ENCODE results near the gene IQCM. TPM values are rescaled to one million over a fixed set of nuclear protein-coding genes. Genes with fewer than 3 reads are reported as not detected.
A peak's percentile ranks its signal among the peaks of the same experiment; 100 is the strongest.

The IQCM gene
- total RNA-seq, 6 experiments from 2014 or later, result 0.10 TPM; not detected in 5

GRCh38 chr4:149707862-149708261 is 107.8 kb downstream of the IQCM start:
- no peak for DNase-seq
- Mint-ChIP-seq H3K27me3 (ENCODE audit: insufficient read depth) (no peaks in the 10 kb centered on the region; the same call in 1 of the 2 replicates), H3K4me1 (ENCODE audit: low read depth) (peaks cover 24% of the 10 kb centered on the region), H3K9me3 (no peaks in the 10 kb centered on the region), H3K36me3 (ENCODE audit: low read depth) (no peaks in the 10 kb centered on the region), H3K27ac (no peak overlapping the region), H3K4me3 (no peak overlapping the region)
- no peak for TF ChIP-seq CTCF (IDR thresholded peaks at IDR 0.05)

GRCh38 chr4:149706942-149707341 is 108.7 kb downstream of the IQCM start:
- peak overlapping the region; percentile 37; the same call in 1 of the 2 replicates for H3K27ac Mint-ChIP-seq
- H3K36me3 Mint-ChIP-seq (ENCODE audit: low read depth), result no peaks in the 10 kb centered on the region
- no peaks in the 10 kb centered on the region for H3K9me3 Mint-ChIP-seq
- DNase-seq, result peak; percentile 25
- peaks cover 24% of the 10 kb centered on the region for H3K4me1 Mint-ChIP-seq (ENCODE audit: low read depth)
- no peak overlapping the region for H3K4me3 Mint-ChIP-seq
- no peaks in the 10 kb centered on the region; the same call in 1 of the 2 replicates for H3K27me3 Mint-ChIP-seq (ENCODE audit: insufficient read depth)
- TF ChIP-seq CTCF (IDR thresholded peaks at IDR 0.05), result no peak

GRCh38 chr4:149702414-149703293 is 113.0 kb downstream of the IQCM start:
- Mint-ChIP-seq H3K4me1 (ENCODE audit: low read depth) (peaks cover 9% of the 10 kb centered on the region; the same call in 1 of the 2 replicates), H3K27ac (no peak overlapping the region), H3K9me3 (no peaks in the 10 kb centered on the region), H3K36me3 (ENCODE audit: low read depth) (no peaks in the 10 kb centered on the region), H3K27me3 (ENCODE audit: insufficient read depth) (peaks cover 4% of the 10 kb centered on the region), H3K4me3 (no peak overlapping the region)
- DNase-seq, result no peak
- no peak for TF ChIP-seq CTCF (IDR thresholded peaks at IDR 0.05)

- Mint-ChIP-seq H3K27me3 (ENCODE audit: insufficient read depth) (peaks cover 4% of the 10 kb centered on the region), H3K9me3 (no peaks in the 10 kb centered on the region), H3K27ac (no peak overlapping the region), H3K4me3 (no peak overlapping the region), H3K36me3 (ENCODE audit: low read depth) (no peaks in the 10 kb centered on the region), H3K4me1 (ENCODE audit: low read depth) (peaks cover under 1% of the 10 kb centered on the region; the same call in 1 of the 2 replicates)
- TF ChIP-seq CTCF (IDR thresholded peaks at IDR 0.05), result no peak
- DNase-seq, result no peak
Observed at GRCh38 chr4:149701435-149702156, 114.0 kb downstream of the IQCM start.

- H3K9me3 Mint-ChIP-seq, result no peaks in the 10 kb centered on the region
Observed at GRCh38 chr4:149700272-149700671, 115.4 kb downstream of the IQCM start.

More at GRCh38 chr4:149700272-149700671, 115.4 kb downstream of the IQCM start:
- H3K36me3 Mint-ChIP-seq (ENCODE audit: low read depth), result no peaks in the 10 kb centered on the region
- no peak overlapping the region for H3K27ac Mint-ChIP-seq
- H3K4me1 Mint-ChIP-seq (ENCODE audit: low read depth), result no peaks in the 10 kb centered on the region
- TF ChIP-seq CTCF (IDR thresholded peaks at IDR 0.05), result no peak
- H3K4me3 Mint-ChIP-seq, result no peak overlapping the region
- DNase-seq, result no peak
- peaks cover 4% of the 10 kb centered on the region for H3K27me3 Mint-ChIP-seq (ENCODE audit: insufficient read depth)
